Upper lobe of right lung (tissue), 1 donor: ENCODE data around the gene RHBDL1. TPM values are rescaled to one million over a fixed set of nuclear protein-coding genes. Genes with fewer than 3 reads are reported as not detected.

ENCODE experiments used
- ATAC-seq: fragments of 200-7000 bp; cut with Tn5 transposase; one replicate; pipeline ENCODE4 v1.9.1; 2020; ENCODE audit warnings: mild to moderate bottlenecking, moderate library complexity
- DNase-seq: peaks from one replicate; pipeline ENCODE4 v3.0.0-alpha.2; 2020
- H3K27ac ChIP-seq: fragments of 200-600 bp; one replicate; pipeline ENCODE4 v1.8.0; 2022
- H3K27me3 ChIP-seq: fragments of 200-600 bp; one replicate; pipeline ENCODE4 v1.8.0; 2022; ENCODE audit warnings: mild to moderate bottlenecking
- H3K36me3 ChIP-seq: fragments of 200-600 bp; one replicate; pipeline ENCODE4 v1.8.0; 2022
- H3K4me1 ChIP-seq: fragments of 200-600 bp; one replicate; pipeline ENCODE4 v1.8.0; 2022
- H3K4me3 ChIP-seq: fragments of 200-600 bp; one replicate; pipeline ENCODE4 v1.8.0; 2022; ENCODE audit warnings: mild to moderate bottlenecking
- H3K9me3 ChIP-seq: fragments of 200-600 bp; one replicate; pipeline ENCODE4 v1.8.0; 2022
- intact Hi-C: fragments of 100-400 bp; cut with DNase I; formaldehyde crosslinking; loops from one replicate; pipeline ENCODE4 v1.11.0; 2022
- total RNA-seq: library from RNA; stranded (reverse); fragmentation: NEBNext Ultra II Directional; extraction: Animal tissue kit (Norgen Biotek cat#: 25700); gene quantifications from one replicate; pipeline ENCODE4 v1.2.1, GENCODE V29; 2021
- TF ChIP-seq, protein P1 (sequence below): fragments of 200-600 bp; IDR thresholded peaks from one replicate; pipeline ENCODE4 v1.8.0; 2022; ENCODE audit warnings: antibody characterized with exemption
- donor health status: DM: no; HTN: yes; CAD: no; lungs with severe emphysema.

Gene RHBDL1
- total RNA-seq, 1 donor from 2014 or later = 2.0 TPM

DNA sequence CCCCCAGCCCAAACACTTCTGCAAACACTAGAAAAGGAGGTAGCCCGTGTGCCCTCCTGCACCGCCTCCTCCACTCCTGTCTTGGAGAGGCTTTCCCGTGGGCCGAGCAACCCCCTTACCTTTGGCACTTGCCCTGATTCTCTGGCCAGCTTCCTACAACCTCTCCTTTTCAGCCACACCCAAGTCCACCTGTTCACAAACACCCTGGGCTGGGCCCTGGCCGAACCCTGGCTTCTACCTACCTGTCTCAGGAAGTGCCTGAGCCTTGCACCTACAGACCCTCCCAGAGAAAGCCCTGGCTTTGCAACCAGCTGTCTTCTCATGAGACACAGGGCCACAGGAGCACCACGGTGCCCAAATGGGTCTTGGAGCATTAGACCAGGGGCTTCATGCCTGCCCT lies 43.5 kb downstream of the RHBDL1 start:
- intact Hi-C loops = loop anchor here (10.0 kb wide), 1 partner anchor 66 kb away; the partner anchor contains the start of genes CHTF18 and RPUSD1
- Histone ChIP-seq H3K9me3 (no peaks in the 10 kb centered on the region), H3K4me3 (no peak overlapping the region), H3K36me3 (no peaks in the 10 kb centered on the region), H3K4me1 (peaks cover 29% of the 10 kb centered on the region), H3K27me3 (no peaks in the 10 kb centered on the region), H3K27ac (no peak overlapping the region)
- TF ChIP-seq, protein P1, sequence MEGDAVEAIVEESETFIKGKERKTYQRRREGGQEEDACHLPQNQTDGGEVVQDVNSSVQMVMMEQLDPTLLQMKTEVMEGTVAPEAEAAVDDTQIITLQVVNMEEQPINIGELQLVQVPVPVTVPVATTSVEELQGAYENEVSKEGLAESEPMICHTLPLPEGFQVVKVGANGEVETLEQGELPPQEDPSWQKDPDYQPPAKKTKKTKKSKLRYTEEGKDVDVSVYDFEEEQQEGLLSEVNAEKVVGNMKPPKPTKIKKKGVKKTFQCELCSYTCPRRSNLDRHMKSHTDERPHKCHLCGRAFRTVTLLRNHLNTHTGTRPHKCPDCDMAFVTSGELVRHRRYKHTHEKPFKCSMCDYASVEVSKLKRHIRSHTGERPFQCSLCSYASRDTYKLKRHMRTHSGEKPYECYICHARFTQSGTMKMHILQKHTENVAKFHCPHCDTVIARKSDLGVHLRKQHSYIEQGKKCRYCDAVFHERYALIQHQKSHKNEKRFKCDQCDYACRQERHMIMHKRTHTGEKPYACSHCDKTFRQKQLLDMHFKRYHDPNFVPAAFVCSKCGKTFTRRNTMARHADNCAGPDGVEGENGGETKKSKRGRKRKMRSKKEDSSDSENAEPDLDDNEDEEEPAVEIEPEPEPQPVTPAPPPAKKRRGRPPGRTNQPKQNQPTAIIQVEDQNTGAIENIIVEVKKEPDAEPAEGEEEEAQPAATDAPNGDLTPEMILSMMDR = no peak
- no peak for ATAC-seq
- DNase-seq = no peak

DNA sequence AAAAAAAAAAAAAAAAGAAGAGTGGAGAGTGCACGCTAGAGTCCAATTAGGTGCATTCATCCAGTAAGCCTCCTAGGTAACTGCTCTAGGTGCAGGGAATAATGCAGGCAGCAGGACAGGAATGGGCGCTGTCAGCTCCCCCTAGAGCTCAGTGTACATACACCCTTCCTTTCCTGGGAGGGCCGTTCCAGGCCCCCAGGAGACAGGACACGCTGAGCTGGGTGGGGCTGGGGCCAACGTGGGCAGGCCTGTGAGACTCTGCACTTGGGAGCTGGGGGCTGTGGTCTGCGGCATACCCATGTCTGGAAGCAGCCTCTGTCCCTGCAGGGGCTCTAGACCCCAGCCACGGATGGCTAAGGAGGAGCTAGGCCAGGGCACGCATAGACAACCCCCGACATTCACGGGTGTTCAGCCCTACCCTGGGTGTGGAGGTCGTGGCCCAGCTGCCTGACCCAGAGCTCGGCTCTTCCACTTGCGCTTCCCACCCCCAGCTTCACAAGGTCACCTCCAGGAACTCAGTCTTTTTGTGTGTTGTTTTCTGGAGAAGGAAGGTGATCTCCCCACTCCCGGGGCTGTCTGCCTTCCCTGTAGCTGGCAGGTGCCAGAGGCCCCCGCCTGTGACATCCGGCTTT lies 44.5 kb downstream of the RHBDL1 start:
- peak overlapping the region; percentile 84 for H3K27ac ChIP-seq
- intact Hi-C loops = loop anchor here (10.0 kb wide), 1 partner anchor 65 kb away; the partner anchor contains the start of genes CHTF18 and RPUSD1
- H3K36me3 ChIP-seq = no peaks in the 10 kb centered on the region
- no peak for ATAC-seq
- no peaks in the 10 kb centered on the region for H3K27me3 ChIP-seq
- TF ChIP-seq, protein P1 = peak; percentile 8
- no peaks in the 10 kb centered on the region for H3K9me3 ChIP-seq
- no peak for DNase-seq
- peak overlapping the region; percentile 85 for H3K4me3 ChIP-seq
- H3K4me1 ChIP-seq = peaks cover 24% of the 10 kb centered on the region

DNA sequence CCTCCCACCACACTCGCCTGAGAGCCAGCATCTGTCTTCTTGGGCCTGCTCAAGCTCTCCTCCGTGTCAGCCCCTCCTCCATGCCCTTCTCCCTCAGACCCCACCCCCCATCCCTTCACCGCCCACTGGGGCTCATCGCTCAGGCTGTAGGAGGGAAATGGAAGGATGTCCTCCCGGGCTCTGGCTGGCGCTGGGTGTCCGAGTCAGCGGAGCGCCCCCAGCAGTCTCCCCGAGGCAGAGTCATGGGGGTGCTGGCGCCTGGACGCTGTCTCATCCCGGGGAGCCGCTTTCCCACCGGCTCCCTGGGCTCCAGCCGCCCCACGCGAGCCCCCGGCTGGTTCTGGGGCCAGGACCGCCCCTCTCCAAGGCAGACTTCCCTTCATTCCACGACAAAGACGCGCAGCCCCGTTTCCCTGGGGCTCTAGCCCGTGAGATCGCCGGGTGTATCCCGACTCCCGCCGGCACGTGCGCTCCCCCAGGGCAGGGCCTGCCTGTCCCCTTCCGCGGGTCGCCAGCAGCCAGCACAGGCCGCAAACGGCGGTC lies 45.0 kb downstream of the RHBDL1 start:
- peak overlapping the region; percentile 85 for H3K4me3 ChIP-seq
- ATAC-seq (peak; percentile 1), DNase-seq (no peak)
- H3K4me1 ChIP-seq = peaks cover 24% of the 10 kb centered on the region
- intact Hi-C loops = no loop called here
- TF ChIP-seq, protein P1 = peak; percentile 20
- no peaks in the 10 kb centered on the region for H3K27me3 ChIP-seq
- H3K36me3 ChIP-seq = no peaks in the 10 kb centered on the region
- H3K27ac ChIP-seq = peak overlapping the region; percentile 84
- no peaks in the 10 kb centered on the region for H3K9me3 ChIP-seq

DNA sequence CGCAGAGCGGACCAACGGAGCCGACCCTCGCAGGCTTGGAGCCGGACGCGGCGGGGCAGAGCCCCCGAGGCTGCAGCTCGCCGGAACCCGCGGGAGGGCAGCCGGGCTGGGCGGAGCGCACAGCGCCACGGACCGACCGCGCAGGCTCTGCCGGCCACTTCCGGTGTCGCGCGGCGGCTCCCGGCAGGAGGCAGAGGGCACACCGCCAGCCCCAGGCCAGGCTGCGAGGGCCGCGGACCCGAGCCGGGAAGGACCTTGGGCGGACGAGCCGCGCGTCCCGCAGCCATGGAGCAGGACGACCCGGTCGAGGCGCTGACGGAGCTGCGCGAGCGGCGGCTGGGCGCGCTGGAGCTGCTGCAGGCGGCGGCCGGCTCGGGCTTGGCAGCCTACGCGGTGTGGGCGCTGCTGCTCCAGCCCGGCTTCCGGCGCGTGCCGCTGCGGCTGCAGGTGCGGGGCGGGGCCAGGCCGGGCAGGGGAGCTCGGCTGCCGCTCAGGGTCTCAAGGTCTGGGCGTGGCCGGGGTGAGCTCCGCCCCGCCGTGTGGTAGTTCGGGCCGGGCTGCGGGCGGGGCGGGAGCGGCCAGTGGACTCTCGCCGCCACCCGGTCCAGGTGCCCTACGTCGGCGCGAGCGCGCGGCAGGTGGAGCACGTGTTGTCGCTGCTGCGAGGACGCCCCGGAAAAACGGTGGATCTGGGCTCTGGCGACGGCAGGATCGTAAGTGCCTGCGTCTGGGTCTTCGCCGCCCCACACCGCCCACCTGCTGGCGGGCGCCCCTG lies 45.7 kb downstream of the RHBDL1 start, which contains the start of gene ANTKMT:
Gene ANTKMT, plus strand, starts transcription at position 157 of the 775 bp plus-strand sequence. Its CDS starts 129 bp downstream, at position 286.
- peak; percentile 91 for ATAC-seq
- peak; percentile 93 for DNase-seq
- H3K4me1 ChIP-seq = peaks cover 20% of the 10 kb centered on the region
- H3K27ac ChIP-seq = peak within 1 kb of the TSS; percentile 84
- peak within 1 kb of the TSS; percentile 85 for H3K4me3 ChIP-seq
- TF ChIP-seq, protein P1 = no peak
- no peaks in the 10 kb centered on the region for H3K36me3 ChIP-seq
- peaks cover under 1% of the 10 kb centered on the region for H3K27me3 ChIP-seq
- intact Hi-C loops = no loop called here
- no peaks in the 10 kb centered on the region for H3K9me3 ChIP-seq

DNA sequence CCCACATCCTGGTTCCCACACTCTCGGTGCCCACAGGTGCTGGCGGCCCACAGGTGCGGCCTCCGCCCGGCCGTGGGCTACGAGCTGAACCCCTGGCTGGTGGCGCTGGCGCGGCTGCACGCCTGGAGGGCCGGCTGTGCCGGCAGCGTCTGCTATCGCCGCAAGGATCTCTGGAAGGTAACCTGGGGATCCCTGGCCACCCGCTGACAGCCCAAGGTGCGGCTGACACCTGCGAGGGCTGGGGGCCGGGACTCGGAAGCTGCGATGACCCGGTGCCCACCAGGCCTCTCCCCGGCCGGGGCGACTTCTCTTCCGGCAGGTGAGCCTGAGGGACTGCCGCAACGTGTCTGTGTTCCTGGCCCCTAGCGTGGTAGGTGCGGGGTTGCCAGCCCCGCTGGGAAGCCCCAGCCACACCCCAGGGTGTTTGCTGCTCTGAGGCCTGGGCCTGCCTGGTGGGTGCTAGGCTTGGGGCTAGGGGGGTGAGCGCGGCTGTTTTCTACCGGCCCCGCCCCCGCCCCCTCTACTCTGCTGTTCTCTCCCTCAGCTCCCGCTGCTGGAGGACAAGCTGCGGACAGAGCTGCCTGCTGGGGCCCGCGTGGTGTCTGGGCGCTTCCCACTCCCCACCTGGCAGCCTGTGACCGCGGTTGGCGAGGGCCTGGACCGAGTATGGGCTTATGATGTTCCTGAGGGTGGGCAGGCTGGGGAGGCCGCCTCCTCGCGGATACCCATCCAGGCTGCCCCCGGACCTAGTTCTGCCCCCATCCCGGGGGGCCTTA lies 46.5 kb downstream of the RHBDL1 start:
- TF ChIP-seq, protein P1 = no peak
- ATAC-seq = no peak
- H3K36me3 ChIP-seq = no peaks in the 10 kb centered on the region
- H3K4me1 ChIP-seq = peaks cover 18% of the 10 kb centered on the region
- intact Hi-C loops = no loop called here
- peak overlapping the region; percentile 84 for H3K27ac ChIP-seq
- DNase-seq = no peak
- H3K4me3 ChIP-seq = peak overlapping the region; percentile 85
- H3K27me3 ChIP-seq = peaks cover 5% of the 10 kb centered on the region
- H3K9me3 ChIP-seq = no peaks in the 10 kb centered on the region
